Measurements from ENCODE around the gene SELE.

SELE gene

GRCh38 chr1:169712309-169712631, 21.6 kb downstream of the SELE start:
- no peak for DNase-seq (ENCODE audit: low spot score)
- ChIA-PET POLR2A (ENCODE audit: low non-redundant PET) (no interaction called here), CTCF (interaction anchor here (0.5 to 1.6 kb wide), 6 partner anchors 13 to 116 kb away, joined by 4 to 13 read pairs (median 6); no protein-coding TSS in a partner anchor)
- peak; percentile 20; the same call in 1 of the 2 replicates for TF ChIP-seq CTCF (conservative IDR thresholded peaks at IDR 0.05; ENCODE audit: low read depth)
- no peak overlapping the region for H3K27ac ChIP-seq

- peak; percentile 77 for TF ChIP-seq CTCF (conservative IDR thresholded peaks at IDR 0.05; ENCODE audit: low read depth)
- H3K27ac ChIP-seq: no peak within 1 kb of the TSS
- ChIA-PET CTCF (interaction anchor here (0.5 to 1.6 kb wide), 11 partner anchors 14 to 926 kb away, joined by 3 to 13 read pairs (median 4); no protein-coding TSS in a partner anchor), POLR2A (ENCODE audit: low non-redundant PET) (no interaction called here)
- peak; percentile 57 for DNase-seq (ENCODE audit: low spot score)
Observed at GRCh38 chr1:169711469-169712308, 22.2 kb downstream of the SELE start, which contains the start of gene SELL. Gene SELL, minus strand, starts transcription at chr1:169711620. Its CDS starts 122 bp downstream, at chr1:169711498.

- H3K27ac ChIP-seq: no peak overlapping the region
- no peak for TF ChIP-seq CTCF (conservative IDR thresholded peaks at IDR 0.05; ENCODE audit: low read depth)
- POLR2A ChIA-PET (ENCODE audit: low non-redundant PET): no interaction called here
- CTCF ChIA-PET: no interaction called here
- no peak for DNase-seq (ENCODE audit: low spot score)
Observed at GRCh38 chr1:169708647-169709046, 25.2 kb downstream of the SELE start.

- CTCF ChIA-PET: no interaction called here
- TF ChIP-seq CTCF (conservative IDR thresholded peaks at IDR 0.05; ENCODE audit: low read depth): no peak
- DNase-seq (ENCODE audit: low spot score): no peak
- no peak overlapping the region for H3K27ac ChIP-seq
- POLR2A ChIA-PET (ENCODE audit: low non-redundant PET): no interaction called here
Observed at GRCh38 chr1:169707912-169708604, 25.8 kb downstream of the SELE start.

GRCh38 chr1:169704797-169705196, 29.1 kb downstream of the SELE start:
- no peak for TF ChIP-seq CTCF (conservative IDR thresholded peaks at IDR 0.05; ENCODE audit: low read depth)
- CTCF ChIA-PET: no interaction called here
- H3K27ac ChIP-seq: no peak overlapping the region
- POLR2A ChIA-PET (ENCODE audit: low non-redundant PET): no interaction called here
- no peak for DNase-seq (ENCODE audit: low spot score)

- no peak overlapping the region for H3K27ac ChIP-seq
- CTCF ChIA-PET: no interaction called here
- POLR2A ChIA-PET (ENCODE audit: low non-redundant PET): no interaction called here
- TF ChIP-seq CTCF (conservative IDR thresholded peaks at IDR 0.05; ENCODE audit: low read depth): no peak
- no peak for DNase-seq (ENCODE audit: low spot score)
Observed at GRCh38 chr1:169701261-169702005, 32.4 kb downstream of the SELE start.
